Kidney epithelial cell (primary cell): ENCODE measurements around the gene RCSD1. TPM values are rescaled to one million over a fixed set of nuclear protein-coding genes. Genes with fewer than 3 reads are reported as not detected.

Experiments used
- DNase-seq: peaks from one replicate; pipeline ENCODE4 v3.0.0-alpha.2; 2010; ENCODE audit warnings: low read depth
- H3K27me3 ChIP-seq: 2 replicates; pipeline ENCODE4 v1.6.0; 2011; ENCODE audit warnings: low read length; ENCODE audit not compliant: control insufficient read depth, insufficient read depth
- H3K36me3 ChIP-seq: 2 replicates; pipeline ENCODE4 v1.5.1; 2011; ENCODE audit warnings: low read length; ENCODE audit not compliant: control insufficient read depth, insufficient read depth
- H3K4me3 ChIP-seq: 2 replicates; pipeline ENCODE4 v1.5.1; 2011; ENCODE audit warnings: low read depth, mild to moderate bottlenecking, control low read depth, low read length
- CTCF ChIP-seq: IDR thresholded peaks from 2 replicates; pipeline ENCODE4 v1.5.1; 2011; ENCODE audit warnings: mild to moderate bottlenecking, moderate library complexity, low read length, control low read depth, inconsistent platforms; ENCODE audit not compliant: insufficient read depth, poor library complexity, severe bottlenecking
- total RNA-seq: library from RNA; depleted of rRNA; stranded (reverse); fragments of >200 nt; gene quantifications from 2 replicates; pipeline ENCODE4 v1.2.3, GENCODE V29; 2015

Gene RCSD1
- total RNA-seq, 1 donor from 2014 or later = 0.21 TPM

- DNase-seq = no peak
- TF ChIP-seq CTCF = no peak
- Histone ChIP-seq H3K27me3 (no peaks in the 10 kb centered on the region), H3K4me3 (no peak overlapping the region), H3K36me3 (no peaks in the 10 kb centered on the region)
Observed at GRCh38 chr1:167614851-167615250, 15.2 kb upstream of the RCSD1 start.

GRCh38 chr1:167616521-167616920 is 13.5 kb upstream of the RCSD1 start:
- no peak for TF ChIP-seq CTCF
- no peaks in the 10 kb centered on the region for H3K36me3 ChIP-seq
- DNase-seq = no peak
- no peak overlapping the region for H3K4me3 ChIP-seq
- no peaks in the 10 kb centered on the region for H3K27me3 ChIP-seq

DNA sequence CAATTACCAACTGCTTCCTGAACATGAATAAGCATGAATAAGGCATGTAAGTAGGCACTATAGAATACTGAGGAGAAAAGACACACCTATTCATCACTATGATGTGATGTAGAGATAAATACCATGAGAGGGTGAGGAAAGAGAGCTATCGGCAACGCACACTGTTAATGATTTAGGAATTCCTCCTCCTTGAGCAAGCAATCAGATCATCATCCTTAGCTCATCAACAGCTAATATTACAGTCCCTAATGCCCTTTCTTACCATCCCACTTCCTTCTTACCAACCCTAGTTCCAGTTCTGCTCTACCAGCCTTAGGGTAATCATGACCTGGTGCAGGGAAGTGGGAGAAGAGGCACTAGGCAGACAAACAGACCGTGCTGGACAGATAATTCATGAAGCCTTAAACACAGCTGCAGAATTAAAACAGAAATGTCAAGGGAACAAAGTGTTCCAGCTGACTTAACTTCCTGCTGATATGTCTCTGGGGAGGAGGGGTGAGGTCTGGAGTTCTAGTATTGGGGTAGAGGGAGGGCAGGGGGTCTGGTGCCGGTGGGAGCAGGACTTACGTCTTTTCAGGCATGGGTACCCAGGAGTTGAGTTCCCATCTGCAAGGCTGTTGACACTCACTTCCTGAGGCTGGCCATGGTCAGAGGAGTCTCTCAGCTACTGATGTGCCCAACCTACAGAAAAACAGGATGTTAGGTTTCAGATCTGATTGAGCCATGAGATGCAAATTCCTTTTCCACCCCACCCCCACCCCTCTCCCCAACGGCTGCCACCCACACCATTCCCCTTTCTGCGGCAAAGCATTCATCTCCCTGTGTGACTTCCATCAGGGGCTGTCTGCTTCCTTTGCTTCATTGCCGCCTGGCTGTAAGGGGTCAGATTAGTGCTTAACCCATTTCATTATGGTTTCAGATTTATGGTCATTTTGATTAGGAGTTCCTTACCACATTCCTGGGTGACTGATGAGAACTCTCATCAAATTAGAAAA is 12.6 kb upstream of the RCSD1 start:
- Histone ChIP-seq H3K27me3 (no peaks in the 10 kb centered on the region), H3K36me3 (no peaks in the 10 kb centered on the region), H3K4me3 (no peak overlapping the region)
- DNase-seq = peak; percentile 10
- TF ChIP-seq CTCF = no peak

- Histone ChIP-seq H3K4me3 (no peak overlapping the region), H3K36me3 (no peaks in the 10 kb centered on the region), H3K27me3 (no peaks in the 10 kb centered on the region)
- DNase-seq = no peak
- TF ChIP-seq CTCF = no peak
Observed at GRCh38 chr1:167618366-167618765, 11.7 kb upstream of the RCSD1 start.

GRCh38 chr1:167618789-167619188 is 11.2 kb upstream of the RCSD1 start:
- no peak for DNase-seq
- no peak for TF ChIP-seq CTCF
- no peaks in the 10 kb centered on the region for H3K27me3 ChIP-seq
- no peaks in the 10 kb centered on the region for H3K36me3 ChIP-seq
- no peak overlapping the region for H3K4me3 ChIP-seq
